HL-60 (cell line): ENCODE data around the gene STX10.

Experiments used
- DNase-seq, 2 experiments: peaks; one replicate each; pipeline ENCODE4 v3.0.0-alpha.2; 2010 to 2020; ENCODE audit warnings: low read depth in 1 of 2, low spot score in 1 of 2
- H3K27ac ChIP-seq: fragments of 250-450 bp; sonication (Bioruptor Pico); replicated peaks from 2 replicates; pipeline ENCODE4 v1.5.1; 2020; ENCODE audit warnings: mild to moderate bottlenecking, moderate library complexity
- H3K27me3 ChIP-seq: fragments of 250-450 bp; sonication (Bioruptor Pico); 2 replicates; pipeline ENCODE4 v1.5.1; 2021; ENCODE audit warnings: mild to moderate bottlenecking, moderate library complexity; ENCODE audit not compliant: insufficient read depth, poor library complexity, severe bottlenecking
- H3K4me3 ChIP-seq: replicated peaks from 2 replicates; pipeline ENCODE4 v1.5.1; 2011; ENCODE audit warnings: mild to moderate bottlenecking, control low read depth, low read length; ENCODE audit not compliant: insufficient read depth
- CTCF ChIP-seq: IDR thresholded peaks from one replicate; pipeline ENCODE4 v1.5.1; 2011; ENCODE audit warnings: low read length, control low read depth, inconsistent platforms; ENCODE audit not compliant: insufficient read depth
- GABPA ChIP-seq: IDR thresholded peaks from 2 replicates; pipeline ENCODE4 v1.6.1; 2012; ENCODE audit warnings: low read depth
- POLR2AphosphoS5 ChIP-seq: IDR thresholded peaks from 2 replicates; pipeline ENCODE4 v1.6.1; 2012; ENCODE audit warnings: low read depth
- REST ChIP-seq: IDR thresholded peaks from 2 replicates; pipeline ENCODE4 v1.6.1; 2012; ENCODE audit warnings: low read depth; ENCODE audit not compliant: insufficient replicate concordance
- SPI1 ChIP-seq: IDR thresholded peaks from 2 replicates; pipeline ENCODE4 v1.6.1; 2012; ENCODE audit warnings: low read depth, mild to moderate bottlenecking, borderline replicate concordance

Gene STX10

GRCh38 chr19:13139633-13140311 lies 10.4 kb downstream of the STX10 start:
- H3K4me3 ChIP-seq: no peak overlapping the region
- TF ChIP-seq GABPA (no peak), SPI1 (no peak), CTCF (no peak), POLR2AphosphoS5 (no peak), REST (no peak)
- no peaks in the 10 kb centered on the region for H3K27me3 ChIP-seq
- no peak for DNase-seq
- H3K27ac ChIP-seq: peak overlapping the region; percentile 66

GRCh38 chr19:13138916-13139198 lies 11.3 kb downstream of the STX10 start:
- H3K4me3 ChIP-seq: no peak overlapping the region
- peak in 1 of 2 experiments; percentile 71 for DNase-seq
- no peaks in the 10 kb centered on the region for H3K27me3 ChIP-seq
- TF ChIP-seq GABPA (no peak), POLR2AphosphoS5 (no peak), REST (no peak), SPI1 (no peak), CTCF (no peak)
- H3K27ac ChIP-seq: peak overlapping the region; percentile 50

- no peak for TF ChIP-seq GABPA
- peak; percentile 15; the same call in 1 of the 2 replicates for TF ChIP-seq POLR2AphosphoS5
- no peak for TF ChIP-seq REST
- TF ChIP-seq CTCF: no peak
- TF ChIP-seq SPI1: no peak
- Histone ChIP-seq H3K4me3 (no peak overlapping the region), H3K27ac (peak overlapping the region; percentile 50), H3K27me3 (no peaks in the 10 kb centered on the region)
- no peak for DNase-seq
Measured at GRCh38 chr19:13138171-13138915, 11.8 kb downstream of the STX10 start.
